DMS 273 (cell line): ENCODE measurements around the gene ZNF705A.
A peak's percentile ranks its signal among the peaks of the same experiment; 100 is the strongest.
"Not testable (repeated sequence)": the region's sequence is repeated elsewhere in the genome, so short reads cannot be mapped to it uniquely, and the experiment has no call there.

ENCODE experiments used
- DNase-seq: peaks from one replicate; lab custom pipeline; 2025; ENCODE audit not compliant: unreplicated experiment; lab: John Stamatoyannopoulos, UW

The ZNF705A gene

DNA sequence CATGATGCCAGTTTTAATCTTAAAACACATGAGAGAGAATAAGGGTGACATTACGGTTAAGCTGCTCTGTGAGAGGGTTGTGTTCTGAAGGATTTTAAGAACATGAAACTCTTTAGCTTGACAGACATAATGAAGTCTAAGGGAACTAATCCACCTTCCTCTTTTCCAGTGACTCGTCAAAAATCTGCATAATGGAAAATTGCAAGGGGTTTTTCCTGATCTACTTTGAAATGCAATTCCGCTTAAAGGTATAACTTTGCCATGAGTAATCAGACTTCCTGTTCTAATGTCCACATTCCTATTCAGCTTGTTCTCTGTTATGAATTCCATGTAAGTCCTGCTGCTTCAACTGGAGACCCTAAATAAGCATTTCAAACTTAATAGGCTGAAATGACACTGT is at the start of gene ZNF705A:
Gene ZNF705A, plus strand, starts transcription at position 171 of the 400 bp plus-strand sequence. CDS start 15,611 bp downstream, outside the sequence.
- DNase-seq, result no peak

DNA sequence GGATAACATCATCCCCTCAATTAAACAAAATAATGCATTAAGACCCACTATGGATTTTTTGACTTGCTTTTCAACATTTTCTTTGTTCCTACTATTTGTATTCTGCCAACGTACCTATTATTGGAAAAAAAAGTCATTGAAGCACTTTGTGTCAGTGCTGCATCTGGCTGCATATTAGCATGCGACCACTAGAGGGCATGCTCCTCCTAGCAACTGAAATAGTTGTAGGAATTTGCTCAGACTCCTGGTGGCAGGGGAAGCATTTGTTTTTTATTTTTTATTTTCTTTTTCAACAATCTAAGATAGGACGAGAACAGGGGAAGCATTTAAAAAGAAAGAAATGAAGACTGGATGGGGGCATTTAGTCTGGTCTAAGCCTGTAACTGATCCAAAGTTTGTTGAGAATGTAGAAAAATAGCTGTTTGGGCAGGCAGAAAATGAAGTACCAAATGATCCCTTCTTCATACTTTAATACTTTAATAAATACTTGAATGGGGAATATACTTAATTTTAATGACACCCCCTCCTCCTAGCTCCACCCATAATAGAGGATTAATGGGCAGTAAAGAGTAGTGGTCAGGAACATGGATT is 47.9 kb upstream of the ZNF705A start:
- peak; percentile 76 for DNase-seq

DNA sequence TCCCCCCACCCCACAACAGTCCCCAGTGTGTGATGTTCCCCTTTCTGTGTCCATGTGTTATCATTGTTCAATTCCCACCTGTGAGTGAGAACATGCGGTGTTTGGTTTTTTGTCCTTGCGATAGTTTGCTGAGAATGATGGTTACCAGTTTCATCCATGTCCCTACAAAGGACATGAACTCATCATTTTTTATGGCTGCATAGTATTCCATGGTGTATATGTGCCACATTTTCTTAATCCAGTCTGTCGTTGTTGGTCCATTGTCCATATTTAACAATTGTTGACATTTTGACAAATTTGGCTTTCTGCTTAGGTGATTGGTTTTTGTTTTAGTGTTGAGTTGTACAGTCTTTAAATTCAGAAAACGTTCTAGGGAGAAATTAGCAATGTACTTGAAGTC is 43.7 kb upstream of the ZNF705A start:
- not testable (repeated sequence) for DNase-seq

DNA sequence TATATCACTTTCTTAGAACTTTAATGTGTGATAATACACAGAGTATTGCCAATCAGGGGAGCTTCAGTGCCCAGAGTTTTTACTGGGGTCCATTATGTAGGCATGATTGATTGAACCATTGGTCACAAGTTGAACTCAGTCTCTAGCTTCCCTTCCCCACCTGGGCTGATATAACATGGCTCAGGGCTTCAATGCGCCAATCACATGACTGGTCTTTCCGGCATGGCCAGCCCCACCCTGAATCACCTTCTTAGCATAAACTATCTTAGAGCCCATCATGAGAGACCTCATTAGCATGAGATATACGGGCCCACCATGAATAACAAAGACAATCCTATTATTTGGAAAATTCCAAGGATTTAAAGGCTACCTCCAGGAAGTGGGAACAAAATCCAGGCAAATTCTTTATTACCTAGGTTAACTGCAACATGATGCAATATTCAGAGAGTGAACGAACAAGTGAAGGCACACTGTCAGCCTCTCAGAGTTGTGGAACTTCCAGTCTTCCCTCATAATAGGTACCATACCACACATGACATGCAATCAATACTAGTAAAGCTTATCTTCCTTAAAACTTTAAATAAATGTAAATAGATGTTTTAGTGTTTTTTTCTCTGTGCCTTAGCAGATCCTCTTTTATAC is 36.6 kb upstream of the ZNF705A start:
- DNase-seq, result no peak

DNA sequence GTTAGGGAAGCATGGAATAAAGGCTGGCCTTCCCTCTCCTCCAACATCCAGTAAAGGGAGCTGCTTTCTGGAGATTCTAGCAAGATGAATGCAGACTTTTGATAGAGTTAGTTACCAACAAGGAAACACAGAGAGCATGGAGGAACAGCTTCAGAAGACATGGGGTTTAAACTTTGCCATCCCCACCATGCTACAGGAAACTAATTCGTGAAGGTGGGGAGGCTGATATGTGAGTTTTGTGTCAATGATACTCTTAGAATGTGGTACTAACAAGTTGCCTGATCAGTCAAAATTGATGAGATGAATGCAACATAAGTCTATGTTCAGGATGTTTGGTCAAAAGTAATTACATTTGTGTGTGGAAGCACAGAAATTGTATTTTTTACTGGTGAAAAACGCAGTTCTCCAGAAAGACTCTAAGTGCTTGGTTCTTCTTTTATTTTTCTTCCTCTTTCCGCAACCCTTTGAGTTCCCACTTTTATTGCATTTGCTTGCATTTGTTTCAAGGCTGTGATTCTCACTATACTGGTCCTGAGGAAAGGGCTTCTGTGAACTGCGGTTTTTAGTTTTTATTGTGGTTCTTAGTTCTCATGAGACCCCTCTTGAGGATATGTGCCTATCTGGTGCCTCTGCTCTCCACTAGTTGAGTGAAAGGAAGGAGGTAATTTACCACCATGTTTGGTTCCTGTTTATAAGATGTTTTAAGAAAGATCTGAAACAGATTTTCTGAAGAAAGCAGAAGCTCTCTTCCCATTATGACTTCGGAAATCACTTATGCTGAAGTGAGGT is 33.5 kb upstream of the ZNF705A start, which contains the start of gene CLEC4A:
Gene CLEC4A, plus strand, starts transcription at position 494 of the 789 bp plus-strand sequence. Its CDS starts 262 bp downstream, at position 756.
- no peak for DNase-seq

DNA sequence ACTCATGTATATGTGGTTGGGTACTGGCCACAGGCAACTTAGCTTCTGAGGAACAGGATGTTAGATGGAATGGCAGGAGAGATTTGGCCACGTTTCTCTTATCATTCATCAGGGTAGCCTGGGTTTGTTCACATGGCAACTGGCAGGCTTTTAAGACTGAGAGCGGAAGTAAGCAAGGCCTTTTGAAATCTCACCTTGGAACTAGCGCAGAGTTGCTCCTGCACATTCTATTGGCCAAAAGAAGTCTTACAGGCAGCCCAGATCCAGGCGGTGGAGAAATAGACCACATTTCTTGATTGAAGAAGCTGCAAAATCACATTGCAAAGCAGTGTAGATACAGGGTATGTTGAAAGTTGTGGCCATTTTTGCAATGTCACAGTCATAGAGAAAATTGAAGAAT is 29.7 kb upstream of the ZNF705A start:
- no peak for DNase-seq

DNA sequence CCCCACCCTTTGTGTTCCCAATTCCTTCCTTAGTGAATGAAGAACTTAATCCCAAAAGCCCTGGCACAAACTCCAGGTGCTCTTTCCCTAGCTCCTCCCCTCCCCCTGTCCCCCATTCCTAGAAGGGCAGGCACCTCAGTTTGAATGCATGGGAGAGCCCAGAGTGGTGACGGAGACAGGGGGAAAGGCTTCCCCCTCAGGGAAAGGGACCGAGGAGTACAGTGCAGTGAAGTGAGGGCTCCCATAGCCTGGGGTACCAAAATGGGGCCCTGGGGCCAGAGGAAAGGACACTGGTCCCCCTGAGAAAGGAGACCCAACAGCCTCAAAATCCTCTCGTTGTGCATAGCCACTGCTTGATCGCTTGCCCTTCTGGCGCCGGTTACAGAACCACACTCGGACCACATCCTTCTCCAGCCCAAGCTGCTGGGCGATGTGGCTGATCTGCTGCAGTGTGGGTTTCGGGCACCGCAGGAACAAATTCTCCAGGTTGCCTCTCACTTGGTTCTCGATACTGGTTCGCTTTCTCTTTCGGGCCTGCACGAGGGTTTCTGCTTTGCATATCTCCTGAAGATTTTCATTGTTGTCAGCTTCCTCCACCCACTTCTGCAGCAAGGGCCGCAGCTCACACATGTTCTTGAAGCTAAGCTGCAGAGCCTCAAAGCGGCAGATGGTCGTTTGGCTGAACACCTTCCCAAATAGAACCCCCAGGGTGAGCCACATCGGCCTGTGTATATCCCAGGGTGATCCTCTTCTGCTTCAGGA is 23.0 kb upstream of the ZNF705A start:
- peak; percentile 4 for DNase-seq

DNA sequence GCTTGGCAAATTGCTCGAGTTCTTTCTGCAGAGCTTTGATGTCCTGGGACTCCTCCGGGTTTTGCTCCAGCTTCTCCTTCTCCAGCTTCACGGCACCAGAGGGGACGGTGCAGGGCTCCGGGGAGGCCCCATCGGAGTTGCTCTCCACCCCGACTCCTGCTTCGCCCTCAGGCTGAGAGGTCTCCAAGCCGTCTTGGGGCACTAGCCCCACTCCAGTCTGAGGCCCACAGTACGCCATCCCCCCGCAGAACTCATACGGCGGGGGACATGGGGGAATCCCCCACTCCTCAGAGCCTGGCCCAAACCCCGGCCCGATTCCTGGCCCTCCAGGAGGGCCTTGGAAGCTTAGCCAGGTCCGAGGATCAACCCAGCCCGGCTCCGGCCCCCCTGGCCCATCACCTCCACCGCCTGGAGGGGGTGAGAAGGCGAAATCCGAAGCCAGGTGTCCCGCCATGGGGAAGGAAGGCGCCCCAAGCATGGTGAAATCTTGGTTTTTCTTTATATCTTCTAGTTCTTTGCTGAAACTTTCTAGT is 22.4 kb upstream of the ZNF705A start:
- not testable (repeated sequence) for DNase-seq

DNA sequence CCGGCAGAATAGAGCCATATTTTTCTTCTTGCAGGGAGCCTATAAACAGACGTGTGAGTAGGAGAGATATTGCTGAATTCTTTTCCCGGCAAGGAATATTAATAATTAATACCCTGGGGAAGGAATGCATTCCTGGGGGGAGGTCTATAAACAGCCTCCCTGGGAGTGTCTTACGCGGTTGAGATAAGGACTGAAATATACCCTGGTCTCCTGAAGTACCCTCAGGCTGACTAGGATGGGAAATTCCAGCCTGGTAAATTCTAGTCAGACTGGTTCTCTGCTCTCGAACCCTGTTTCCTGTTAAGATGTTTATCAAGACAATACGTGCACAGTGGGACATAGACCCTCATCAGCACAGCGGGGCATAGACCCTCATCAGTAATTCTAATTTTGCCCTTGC is 15.2 kb upstream of the ZNF705A start:
- not testable (repeated sequence) for DNase-seq

DNA sequence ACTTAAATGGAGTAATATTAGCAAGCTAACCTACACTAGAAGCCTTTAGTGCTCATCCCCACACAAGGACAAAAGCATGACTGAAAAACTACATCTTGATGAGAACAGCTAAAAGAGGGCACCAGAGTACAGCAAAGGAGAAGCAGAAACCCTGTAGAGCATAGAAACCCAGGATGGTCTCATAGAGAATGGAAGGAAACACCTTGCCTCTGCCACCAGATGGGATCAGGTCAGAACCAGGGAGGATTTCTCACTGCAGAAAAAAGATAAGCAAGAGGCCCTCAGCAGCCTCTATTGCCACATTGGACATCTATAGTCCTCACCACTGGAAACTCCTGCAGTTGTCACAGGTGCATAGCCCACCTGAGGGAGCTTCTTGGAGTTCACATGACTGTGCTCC is 13.6 kb upstream of the ZNF705A start:
- DNase-seq, result no peak

DNA sequence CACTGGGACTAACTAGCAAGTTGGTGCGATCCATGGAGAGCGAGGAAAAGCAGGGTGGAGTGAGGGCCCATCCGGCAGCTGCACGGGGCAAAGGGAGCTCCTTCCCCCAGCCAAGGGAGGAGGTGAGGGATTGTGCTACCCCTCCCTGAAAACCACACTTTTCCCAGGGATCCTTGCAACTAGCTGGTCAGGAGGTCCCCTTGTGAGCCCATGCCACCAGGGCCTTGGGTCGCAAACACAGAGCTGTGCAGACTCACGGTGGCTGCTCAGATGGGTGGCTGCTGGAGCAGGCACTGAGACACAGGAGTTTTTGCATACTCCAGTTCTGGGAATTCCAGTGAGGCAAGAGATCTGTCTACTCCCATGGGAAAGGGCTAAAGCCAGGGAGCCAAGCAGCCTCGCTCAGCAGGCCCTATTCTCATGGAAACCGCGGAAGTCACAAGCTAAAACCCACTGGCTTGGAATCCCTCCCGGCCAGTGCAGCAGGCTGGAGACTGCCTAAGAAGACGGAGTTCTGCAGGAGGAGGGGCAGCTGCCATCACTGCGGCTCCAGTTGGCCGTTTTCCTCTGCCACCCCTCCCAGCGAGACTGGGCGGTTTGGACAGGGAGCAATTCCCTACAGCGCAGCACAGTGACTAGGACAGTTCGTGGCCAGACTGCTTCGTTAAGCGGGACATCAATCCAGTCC is 10.9 kb upstream of the ZNF705A start:
- DNase-seq, result peak; percentile 43

DNA sequence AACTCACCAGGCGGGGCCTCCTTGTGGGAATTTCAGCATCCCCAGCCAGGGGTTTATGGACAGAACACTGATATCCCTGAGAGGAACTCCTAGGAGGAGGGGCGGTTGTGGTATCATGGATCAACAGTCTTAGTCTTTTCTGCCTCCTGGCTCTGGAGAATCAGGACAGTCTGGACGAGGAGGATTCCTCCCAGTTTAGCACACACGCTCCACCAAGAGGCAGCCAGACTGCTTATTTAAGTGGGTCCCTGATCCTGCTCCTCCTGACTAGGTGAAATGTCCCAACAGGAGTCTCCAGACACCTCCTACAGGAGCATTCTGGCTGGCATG is 10.4 kb upstream of the ZNF705A start:
- DNase-seq, result no peak

DNA sequence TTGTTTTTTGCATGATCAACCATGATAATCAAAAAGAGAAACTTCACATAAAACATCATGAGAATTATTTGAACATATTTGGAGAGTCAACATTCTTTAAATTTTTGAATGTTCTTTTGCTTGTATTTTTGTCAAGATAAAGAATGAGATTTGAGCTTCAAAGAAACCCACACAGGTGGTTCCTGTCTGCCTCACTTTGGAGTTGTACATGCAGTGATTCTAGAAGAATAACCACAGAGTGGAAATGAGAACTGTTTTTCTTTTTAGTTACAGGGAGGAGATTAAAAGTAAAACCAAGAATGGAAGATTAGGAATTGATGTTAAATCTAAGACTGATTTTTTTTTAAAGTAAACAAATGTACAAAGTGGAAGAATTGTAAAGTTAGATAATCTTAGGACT is 2.3 kb upstream of the ZNF705A start:
- no peak for DNase-seq

DNA sequence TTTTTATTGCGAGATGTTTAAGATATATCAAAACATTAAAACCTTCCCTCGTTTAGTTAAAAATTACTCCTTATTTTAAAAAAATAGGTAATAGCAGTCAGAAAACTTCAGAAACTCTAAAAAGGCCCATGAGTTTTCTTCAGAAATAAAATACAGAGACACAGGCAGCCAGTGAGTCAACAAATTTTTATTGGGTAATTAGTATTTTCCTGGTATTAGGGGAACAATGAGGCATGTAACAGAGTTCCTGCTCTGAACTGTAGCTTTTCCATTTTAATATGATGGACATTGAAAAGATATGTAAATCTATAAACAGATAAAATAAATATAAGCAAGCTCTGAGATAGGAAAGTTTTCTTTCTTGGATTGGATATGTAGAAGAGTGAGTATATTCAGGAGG is 399 bp upstream of the ZNF705A start:
- no peak for DNase-seq

DNA sequence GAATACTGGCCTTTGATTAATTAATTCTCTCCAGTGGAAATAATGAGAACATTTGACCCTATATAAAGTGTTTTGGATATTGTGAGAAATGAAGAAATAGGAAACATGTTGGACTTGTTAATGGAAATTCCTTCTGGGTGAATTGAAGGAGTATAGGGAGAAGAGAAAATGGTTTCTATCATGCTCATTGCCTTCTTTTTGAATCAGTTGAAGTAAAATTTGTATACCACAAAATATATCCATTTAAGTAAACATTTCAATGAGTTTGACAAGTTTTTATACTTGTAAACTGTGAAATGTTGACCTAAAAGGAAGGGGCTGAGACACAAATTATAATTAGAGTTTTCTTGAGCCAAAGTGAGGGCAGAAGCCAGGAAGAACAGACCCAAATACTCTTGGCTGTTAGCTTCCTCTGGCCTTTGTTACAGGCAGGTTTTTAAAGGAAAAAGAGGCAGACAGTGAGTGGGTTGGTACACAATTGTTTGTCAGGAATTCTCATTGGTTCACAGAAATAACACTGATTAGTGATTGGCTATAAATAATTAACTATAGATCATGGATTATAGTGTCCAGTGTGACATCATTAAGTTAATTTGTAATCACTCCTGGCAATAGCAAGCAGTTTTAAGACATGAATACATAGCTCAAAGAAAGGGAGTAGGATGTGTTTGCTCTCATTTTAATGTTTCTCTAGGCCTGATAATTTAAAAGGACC is 826 bp downstream of the ZNF705A start:
- DNase-seq, result no peak

DNA sequence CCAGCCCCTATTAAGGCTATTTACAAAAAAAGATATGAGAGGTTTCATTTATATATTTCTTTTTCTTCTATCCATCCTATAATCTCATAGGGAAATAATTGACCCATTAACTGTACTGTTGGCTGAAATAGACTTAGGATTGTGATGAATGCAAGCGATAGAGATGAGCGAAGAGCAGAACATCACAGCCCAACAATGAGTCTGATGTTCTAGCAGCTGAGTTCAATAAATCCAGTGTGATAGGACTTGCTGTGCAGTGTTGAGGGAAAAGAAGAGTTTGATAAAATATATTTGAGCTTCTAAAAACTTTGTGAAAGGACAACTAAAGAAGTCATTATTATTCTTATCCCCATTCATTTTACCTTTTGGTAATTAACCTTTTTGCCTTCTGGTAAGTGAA is 16.1 kb downstream of the ZNF705A start:
- DNase-seq, result not testable (repeated sequence)

DNA sequence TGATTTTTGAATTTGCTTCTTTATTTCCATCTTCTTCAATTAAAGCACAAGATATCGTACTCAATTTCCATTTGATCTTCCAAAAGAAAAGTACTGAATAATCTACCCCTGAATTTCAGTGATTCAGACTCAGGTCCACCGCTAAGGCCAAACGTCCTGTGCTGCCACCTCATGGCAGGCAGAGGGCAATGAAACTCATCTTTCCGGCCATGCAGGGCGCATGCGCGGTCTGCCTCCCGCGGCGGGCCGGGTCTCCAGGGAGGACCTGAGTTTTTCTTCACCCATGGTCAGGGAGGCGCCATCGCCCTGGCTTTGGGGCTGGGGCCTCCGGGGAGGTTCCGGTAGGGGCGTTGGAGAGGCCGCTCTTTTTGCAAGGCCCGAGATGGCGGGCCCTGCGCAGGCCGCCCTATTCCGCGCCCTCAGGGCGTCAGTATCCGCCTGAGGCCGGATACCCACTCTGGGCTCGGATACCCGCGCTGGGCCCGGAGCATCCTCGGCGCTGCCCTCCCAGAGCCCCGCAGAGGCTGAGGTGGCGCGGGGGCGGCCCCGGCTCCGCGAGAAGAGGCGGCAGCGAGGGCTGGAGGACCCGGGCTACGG is 23.3 kb downstream of the ZNF705A start:
- DNase-seq, result peak; percentile 56

DNA sequence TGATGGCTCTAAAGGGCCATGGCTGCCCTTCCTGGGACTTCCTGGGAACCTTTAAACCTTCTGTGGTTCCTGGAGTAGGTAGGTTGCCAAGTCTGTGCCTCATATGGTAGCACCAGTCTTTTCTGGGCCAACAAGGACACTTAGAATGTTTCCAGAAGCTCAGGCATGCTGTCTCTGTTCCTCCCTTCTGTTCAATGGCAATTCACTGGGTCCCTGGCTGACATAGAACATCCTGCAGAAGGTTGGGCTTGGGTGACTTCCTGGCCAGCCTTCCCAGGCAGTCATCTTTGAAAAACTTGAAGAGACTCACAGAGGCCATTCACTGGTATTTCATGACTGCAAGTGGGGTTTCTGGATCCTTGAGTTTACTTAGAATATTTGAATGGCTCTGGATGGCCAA is 24.5 kb downstream of the ZNF705A start:
- DNase-seq, result not testable (repeated sequence)

DNA sequence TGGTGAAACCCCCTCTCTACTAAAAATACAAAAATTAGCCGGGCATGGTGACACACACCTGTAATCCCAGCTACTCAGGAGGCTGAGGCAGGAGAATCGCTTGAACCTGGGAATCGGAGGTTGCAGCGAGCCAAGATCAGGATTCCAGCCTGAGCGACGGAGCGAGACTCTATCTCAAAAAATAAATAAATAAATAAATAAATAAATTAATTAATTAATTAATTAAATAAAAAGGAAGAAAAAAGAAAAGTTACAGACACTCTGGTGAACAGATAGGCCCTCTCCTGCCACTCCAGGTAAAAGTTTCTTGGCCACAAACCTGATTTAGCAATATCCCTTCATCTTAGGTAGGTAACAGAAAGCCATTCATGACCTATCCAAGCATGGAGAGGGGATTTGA is 26.1 kb downstream of the ZNF705A start:
- DNase-seq, result not testable (repeated sequence)

DNA sequence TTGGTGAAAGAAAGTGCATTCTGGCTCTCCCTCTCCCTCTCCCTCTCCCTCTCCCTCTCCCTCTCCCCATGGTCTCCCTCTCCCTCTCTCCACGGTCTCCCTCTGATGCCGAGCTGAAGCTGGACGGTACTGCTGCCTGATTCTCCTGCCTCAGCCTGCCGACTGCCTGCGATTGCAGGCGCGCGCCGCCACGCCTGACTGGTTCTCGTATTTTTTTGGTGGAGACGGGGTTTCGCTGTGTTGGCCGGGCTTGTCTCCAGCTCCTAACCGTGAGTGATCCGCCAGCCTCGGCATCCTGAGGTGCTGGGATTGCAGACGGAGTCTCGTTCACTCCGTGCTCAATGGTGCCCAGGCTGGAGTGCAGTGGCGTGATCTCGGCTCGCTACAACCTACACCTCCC is 26.5 kb downstream of the ZNF705A start:
- DNase-seq, result not testable (repeated sequence)
